GM21723 (cell line): Measurements from ENCODE around the gene TPSAB1.
"Not testable (repeated sequence)": the region's sequence is repeated elsewhere in the genome, so short reads cannot be mapped to it uniquely, and the experiment has no call there.

Experiments
- ATAC-seq: cut with Tn5 transposase; IDR thresholded peaks from one replicate; pipeline ENCODE4 v1.9.1; 2021; ENCODE audit warnings: mild to moderate bottlenecking, moderate library complexity; ENCODE audit not compliant: unreplicated experiment

The TPSAB1 gene

GRCh38 chr16:1240436-1240835 lies at the start of gene TPSAB1:
Gene TPSAB1, plus strand, starts transcription at chr16:1240705. Its CDS starts 234 bp downstream, at chr16:1240939.
- not testable (repeated sequence) for ATAC-seq

- not testable (repeated sequence) for ATAC-seq
Measured at GRCh38 chr16:1190789-1191188, 49.7 kb upstream of the TPSAB1 start.

GRCh38 chr16:1192384-1193073 lies 48.0 kb upstream of the TPSAB1 start:
- no peak for ATAC-seq

GRCh38 chr16:1193143-1193824 lies 47.2 kb upstream of the TPSAB1 start:
- ATAC-seq = no peak

- ATAC-seq = no peak
Measured at GRCh38 chr16:1193825-1194581, 46.5 kb upstream of the TPSAB1 start.

GRCh38 chr16:1194665-1195392 lies 45.7 kb upstream of the TPSAB1 start:
- no peak for ATAC-seq

- no peak for ATAC-seq
Measured at GRCh38 chr16:1195393-1195666, 45.2 kb upstream of the TPSAB1 start.

- ATAC-seq = no peak
Measured at GRCh38 chr16:1196494-1196893, 44.0 kb upstream of the TPSAB1 start.

- no peak for ATAC-seq
Measured at GRCh38 chr16:1197237-1197866, 43.2 kb upstream of the TPSAB1 start.

GRCh38 chr16:1198194-1198593 lies 42.3 kb upstream of the TPSAB1 start:
- no peak for ATAC-seq

- not testable (repeated sequence) for ATAC-seq
Measured at GRCh38 chr16:1198671-1199346, 41.7 kb upstream of the TPSAB1 start.

- no peak for ATAC-seq
Measured at GRCh38 chr16:1199347-1200013, 41.0 kb upstream of the TPSAB1 start.

GRCh38 chr16:1200014-1200627 lies 40.4 kb upstream of the TPSAB1 start:
- ATAC-seq = no peak

- no peak for ATAC-seq
Measured at GRCh38 chr16:1201444-1201843, 39.1 kb upstream of the TPSAB1 start.

GRCh38 chr16:1202274-1202673 lies 38.2 kb upstream of the TPSAB1 start:
- ATAC-seq = no peak

GRCh38 chr16:1204933-1205332 lies 35.6 kb upstream of the TPSAB1 start:
- ATAC-seq = no peak

- no peak for ATAC-seq
Measured at GRCh38 chr16:1206326-1206725, 34.2 kb upstream of the TPSAB1 start.

GRCh38 chr16:1206786-1207185 lies 33.7 kb upstream of the TPSAB1 start:
- ATAC-seq = no peak

GRCh38 chr16:1208239-1208830 lies 32.2 kb upstream of the TPSAB1 start:
- ATAC-seq = no peak
